PC-9 (cell line): ENCODE results near the gene FGF22.

Experiments used
- EZH2 ChIP-seq: fragments of 200-600 bp; sonication (generic); IDR thresholded peaks from 2 replicates; pipeline ENCODE4 v1.8.0; 2017; ENCODE audit warnings: antibody characterized with exemption, low read depth
- TF ChIP-seq, protein P1 (sequence below): fragments of 200-600 bp; sonication (generic); conservative IDR thresholded peaks from 2 replicates; pipeline ENCODE4 v1.6.1; 2017; ENCODE audit warnings: mixed run types, antibody characterized with exemption, mild to moderate bottlenecking, moderate library complexity

DNA sequence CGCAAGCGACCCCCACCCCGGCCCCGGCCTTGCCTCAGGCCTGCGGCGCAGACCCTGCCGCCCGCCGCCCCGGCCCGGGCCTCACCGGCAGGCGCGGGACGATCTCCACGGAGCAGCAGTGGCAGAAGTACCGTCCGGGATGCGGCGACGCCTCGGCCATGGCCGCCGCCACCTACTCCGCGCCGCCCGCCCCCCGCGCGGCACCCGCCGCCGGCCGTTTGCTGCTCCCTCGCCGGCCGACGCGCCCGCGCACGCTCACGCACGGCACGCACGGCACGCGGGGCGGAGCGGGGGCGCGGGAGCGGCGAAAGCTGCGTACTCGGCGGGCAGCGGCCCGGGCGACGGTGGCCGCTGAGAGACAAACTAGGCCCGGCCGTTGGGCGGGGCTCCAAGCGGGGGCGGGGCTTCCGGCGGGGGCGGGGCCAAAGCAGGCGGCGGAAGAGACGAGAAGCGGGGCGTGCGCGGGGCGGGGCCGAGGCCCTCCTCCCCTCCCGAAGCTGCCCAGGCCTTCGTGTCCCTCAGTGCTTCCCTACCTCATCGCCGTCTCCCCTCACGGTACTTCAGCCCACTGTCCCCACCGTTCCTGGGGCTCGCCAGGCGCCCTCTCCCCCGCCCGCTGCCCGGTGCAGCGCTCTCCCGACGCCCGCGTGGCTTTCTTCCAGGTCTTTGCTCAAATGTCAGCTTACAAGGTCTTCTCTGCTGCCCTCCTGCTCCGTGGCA, 23.4 kb downstream of the FGF22 start, which contains the start of gene RNF126:
- TF ChIP-seq, protein P1, sequence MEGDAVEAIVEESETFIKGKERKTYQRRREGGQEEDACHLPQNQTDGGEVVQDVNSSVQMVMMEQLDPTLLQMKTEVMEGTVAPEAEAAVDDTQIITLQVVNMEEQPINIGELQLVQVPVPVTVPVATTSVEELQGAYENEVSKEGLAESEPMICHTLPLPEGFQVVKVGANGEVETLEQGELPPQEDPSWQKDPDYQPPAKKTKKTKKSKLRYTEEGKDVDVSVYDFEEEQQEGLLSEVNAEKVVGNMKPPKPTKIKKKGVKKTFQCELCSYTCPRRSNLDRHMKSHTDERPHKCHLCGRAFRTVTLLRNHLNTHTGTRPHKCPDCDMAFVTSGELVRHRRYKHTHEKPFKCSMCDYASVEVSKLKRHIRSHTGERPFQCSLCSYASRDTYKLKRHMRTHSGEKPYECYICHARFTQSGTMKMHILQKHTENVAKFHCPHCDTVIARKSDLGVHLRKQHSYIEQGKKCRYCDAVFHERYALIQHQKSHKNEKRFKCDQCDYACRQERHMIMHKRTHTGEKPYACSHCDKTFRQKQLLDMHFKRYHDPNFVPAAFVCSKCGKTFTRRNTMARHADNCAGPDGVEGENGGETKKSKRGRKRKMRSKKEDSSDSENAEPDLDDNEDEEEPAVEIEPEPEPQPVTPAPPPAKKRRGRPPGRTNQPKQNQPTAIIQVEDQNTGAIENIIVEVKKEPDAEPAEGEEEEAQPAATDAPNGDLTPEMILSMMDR: no peak
- TF ChIP-seq EZH2: no peak
